Activated effector memory CD4-positive, alpha-beta T cell treated with anti-CD3 and anti-CD28 coated beads, Interleukin-2, amount 50 U/mL, for 16 hours (primary cell): ENCODE measurements around the gene CNP.

Experiments
- DNase-seq: peaks from one replicate; pipeline ENCODE4 v3.0.0-alpha.2; 2020

The CNP gene

GRCh38 chr17:41973408-41973811, 6.8 kb downstream of the CNP start:
- DNase-seq: no peak

GRCh38 chr17:41974031-41974430, 7.4 kb downstream of the CNP start:
- DNase-seq: no peak

GRCh38 chr17:41974658-41975057, 8.1 kb downstream of the CNP start:
- no peak for DNase-seq

- DNase-seq: no peak
Measured at GRCh38 chr17:41975099-41976083, 8.8 kb downstream of the CNP start.

- DNase-seq: no peak
Measured at GRCh38 chr17:41976142-41976768, 9.7 kb downstream of the CNP start.

GRCh38 chr17:41977991-41978390, 11.4 kb downstream of the CNP start:
- DNase-seq: peak; percentile 36

- no peak for DNase-seq
Measured at GRCh38 chr17:41982026-41982760, 15.6 kb downstream of the CNP start.

GRCh38 chr17:41984454-41984853, 17.9 kb downstream of the CNP start:
- no peak for DNase-seq

- DNase-seq: no peak
Measured at GRCh38 chr17:41985919-41986318, 19.3 kb downstream of the CNP start.

GRCh38 chr17:41986634-41987033, 20.0 kb downstream of the CNP start:
- DNase-seq: no peak

- DNase-seq: no peak
Measured at GRCh38 chr17:41987642-41988041, 21.0 kb downstream of the CNP start.

GRCh38 chr17:41988418-41988817, 21.8 kb downstream of the CNP start:
- no peak for DNase-seq

GRCh38 chr17:41989702-41990419, 23.3 kb downstream of the CNP start:
- DNase-seq: no peak

GRCh38 chr17:41992576-41992975, 26.0 kb downstream of the CNP start:
- DNase-seq: no peak

GRCh38 chr17:41996855-41997164, 30.2 kb downstream of the CNP start:
- DNase-seq: no peak

GRCh38 chr17:41998497-41998896, 31.9 kb downstream of the CNP start:
- DNase-seq: no peak

- no peak for DNase-seq
Measured at GRCh38 chr17:42000413-42001133, 34.0 kb downstream of the CNP start.

- DNase-seq: no peak
Measured at GRCh38 chr17:42001729-42002128, 35.1 kb downstream of the CNP start.

GRCh38 chr17:42002175-42002791, 35.7 kb downstream of the CNP start:
- DNase-seq: no peak

- no peak for DNase-seq
Measured at GRCh38 chr17:42002792-42003301, 36.3 kb downstream of the CNP start.

GRCh38 chr17:42005166-42005565, 38.6 kb downstream of the CNP start:
- DNase-seq: no peak

GRCh38 chr17:42009170-42009569, 42.6 kb downstream of the CNP start:
- no peak for DNase-seq
